ENCODE data around the gene RAB1B.
A peak's percentile ranks its signal among the peaks of the same experiment; 100 is the strongest.
"Not testable (repeated sequence)": the region's sequence is repeated elsewhere in the genome, so short reads cannot be mapped to it uniquely, and the experiment has no call there.

Gene RAB1B

GRCh38 chr11:66267379-66268243 is 828 bp upstream of the RAB1B start:
- DNase-seq (ENCODE audit: low read depth): peak; percentile 89

DNA sequence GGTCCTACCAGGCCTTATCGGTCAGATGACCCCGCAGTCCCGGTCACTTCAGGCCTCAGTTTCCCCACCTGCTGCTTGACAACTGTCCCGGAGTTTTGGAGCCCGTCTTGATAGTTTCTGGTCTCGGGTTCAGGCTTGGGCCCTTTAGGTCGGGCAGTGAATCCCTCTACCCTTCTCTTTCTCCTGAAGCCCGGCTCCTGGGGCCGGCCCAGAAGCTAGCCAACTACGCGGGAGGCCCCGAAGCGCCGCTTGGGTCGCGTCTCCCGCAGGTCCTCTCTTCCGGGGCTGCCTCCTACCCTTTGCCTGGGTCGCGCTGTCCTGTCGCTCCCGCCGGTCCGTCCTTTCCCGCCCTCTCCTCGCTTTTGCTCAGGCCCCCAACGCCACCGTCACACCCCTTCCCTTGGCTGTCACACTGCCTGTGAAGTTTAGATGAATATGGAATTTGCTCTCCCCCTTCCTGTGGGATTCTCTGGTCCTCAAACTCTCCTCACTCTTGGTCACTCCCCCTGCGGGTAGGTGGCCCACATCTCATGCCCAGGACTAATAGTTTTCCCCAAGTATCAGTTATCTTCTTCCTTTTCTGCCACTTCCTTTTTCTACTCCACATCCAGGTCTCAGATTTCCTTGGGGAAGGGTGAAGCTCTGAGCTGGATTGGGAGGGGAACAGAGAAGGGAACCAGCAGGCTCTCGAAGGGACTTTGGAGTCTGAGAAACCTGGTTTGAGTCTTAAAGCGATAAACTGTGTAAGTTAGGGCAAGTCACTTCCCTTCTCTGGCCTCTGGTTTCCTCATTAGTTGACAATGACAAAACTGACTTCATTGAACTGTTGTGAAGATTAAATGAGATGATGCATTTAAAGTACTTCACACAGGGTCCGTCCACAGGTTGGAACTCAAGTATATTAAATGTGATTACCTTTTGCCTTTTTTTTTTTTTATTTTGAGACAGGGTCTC is 790 bp downstream of the RAB1B start:
- peak; percentile 72 for DNase-seq (ENCODE audit: low read depth)

DNA sequence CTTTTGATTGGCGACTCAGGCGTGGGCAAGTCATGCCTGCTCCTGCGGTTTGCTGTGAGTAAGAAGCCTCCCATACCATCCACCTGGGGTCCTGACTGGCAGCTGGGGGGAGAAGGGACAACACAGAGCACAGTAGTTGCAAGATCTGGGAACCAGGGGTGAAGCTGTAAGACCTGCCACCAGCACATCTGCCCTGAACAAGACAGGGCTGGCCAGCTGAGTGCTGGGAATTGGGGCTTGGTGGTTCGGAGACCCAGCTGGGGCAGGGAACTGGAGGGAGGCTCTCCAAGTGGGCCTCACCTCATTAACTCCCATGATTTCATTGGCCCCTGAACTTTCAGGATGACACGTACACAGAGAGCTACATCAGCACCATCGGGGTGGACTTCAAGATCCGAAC is 3.4 kb downstream of the RAB1B start:
- no peak for DNase-seq (ENCODE audit: low read depth)

GRCh38 chr11:66272596-66272995 is 4.2 kb downstream of the RAB1B start:
- no peak for DNase-seq (ENCODE audit: low read depth)

DNA sequence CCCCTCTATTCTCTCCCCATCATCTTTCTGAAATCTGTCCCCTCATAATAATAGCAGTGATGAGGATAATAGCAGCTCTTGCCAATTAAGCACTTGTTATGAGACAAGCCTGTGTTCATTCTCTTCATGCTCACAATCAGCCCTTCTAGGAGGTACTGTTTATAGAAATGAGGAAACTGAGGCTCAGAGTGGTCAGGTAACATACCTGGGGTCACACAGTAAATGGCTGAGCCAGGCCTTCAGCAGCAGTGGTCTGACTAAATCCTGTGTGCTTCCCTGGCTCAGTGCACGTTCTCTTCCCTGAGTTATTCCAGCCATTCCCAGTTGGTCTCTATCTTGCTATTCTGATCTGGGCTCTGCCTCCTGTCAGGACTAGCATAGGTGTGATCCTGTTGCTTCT is 5.8 kb downstream of the RAB1B start:
- no peak for DNase-seq (ENCODE audit: low read depth)

GRCh38 chr11:66275396-66275795 is 7.0 kb downstream of the RAB1B start:
- DNase-seq (ENCODE audit: low read depth): no peak

DNA sequence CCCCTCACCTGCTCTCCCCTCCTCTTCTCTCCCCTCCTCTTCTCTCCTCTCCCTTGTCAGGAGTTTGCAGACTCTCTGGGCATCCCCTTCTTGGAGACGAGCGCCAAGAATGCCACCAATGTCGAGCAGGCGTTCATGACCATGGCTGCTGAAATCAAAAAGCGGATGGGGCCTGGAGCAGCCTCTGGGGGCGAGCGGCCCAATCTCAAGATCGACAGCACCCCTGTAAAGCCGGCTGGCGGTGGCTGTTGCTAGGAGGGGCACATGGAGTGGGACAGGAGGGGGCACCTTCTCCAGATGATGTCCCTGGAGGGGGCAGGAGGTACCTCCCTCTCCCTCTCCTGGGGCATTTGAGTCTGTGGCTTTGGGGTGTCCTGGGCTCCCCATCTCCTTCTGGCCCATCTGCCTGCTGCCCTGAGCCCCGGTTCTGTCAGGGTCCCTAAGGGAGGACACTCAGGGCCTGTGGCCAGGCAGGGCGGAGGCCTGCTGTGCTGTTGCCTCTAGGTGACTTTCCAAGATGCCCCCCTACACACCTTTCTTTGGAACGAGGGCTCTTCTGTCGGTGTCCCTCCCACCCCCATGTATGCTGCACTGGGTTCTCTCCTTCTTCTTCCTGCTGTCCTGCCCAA is 7.7 kb downstream of the RAB1B start:
- DNase-seq (ENCODE audit: low read depth): no peak

DNA sequence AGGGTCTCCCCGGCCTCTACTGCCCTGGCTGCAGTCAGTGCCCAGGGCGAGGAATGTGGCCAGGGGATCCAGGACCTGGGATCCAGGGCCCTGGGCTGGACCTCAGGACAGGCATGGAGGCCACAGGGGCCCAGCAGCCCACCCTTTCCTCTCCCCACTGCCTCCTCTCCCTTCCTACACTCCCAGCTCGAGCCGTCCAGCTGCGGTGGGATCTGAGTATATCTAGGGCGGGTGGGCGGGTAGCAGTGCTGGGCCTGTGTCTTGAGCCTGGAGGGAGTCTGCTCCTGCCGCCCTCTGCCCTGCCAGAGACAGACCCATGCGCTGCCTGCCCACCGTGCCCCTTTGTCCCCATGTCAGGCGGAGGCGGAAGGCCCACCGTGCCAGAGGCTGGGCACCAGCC is 8.2 kb downstream of the RAB1B start:
- DNase-seq (ENCODE audit: low read depth): not testable (repeated sequence)

- not testable (repeated sequence) for DNase-seq (ENCODE audit: low read depth)
These were observed 8.6 kb downstream of the RAB1B start for GRCh38 chr11:66277064-66277463.

- peak; percentile 32 for DNase-seq (ENCODE audit: low read depth)
These were observed 9.3 kb downstream of the RAB1B start, which contains the start of gene CNIH2 for GRCh38 chr11:66277471-66278362. Gene CNIH2, plus strand, starts transcription at chr11:66278175. Its CDS starts 282 bp downstream, at chr11:66278457.

GRCh38 chr11:66278363-66279091 is 10.1 kb downstream of the RAB1B start:
- peak; percentile 24 for DNase-seq (ENCODE audit: low read depth)

GRCh38 chr11:66279092-66279734 is 10.8 kb downstream of the RAB1B start:
- no peak for DNase-seq (ENCODE audit: low read depth)

GRCh38 chr11:66280428-66280827 is 12.0 kb downstream of the RAB1B start:
- DNase-seq (ENCODE audit: low read depth): no peak

- peak; percentile 38 for DNase-seq (ENCODE audit: low read depth)
These were observed 12.6 kb downstream of the RAB1B start for GRCh38 chr11:66281001-66281400.

- no peak for DNase-seq (ENCODE audit: low read depth)
These were observed 13.5 kb downstream of the RAB1B start for GRCh38 chr11:66281776-66282467.

DNA sequence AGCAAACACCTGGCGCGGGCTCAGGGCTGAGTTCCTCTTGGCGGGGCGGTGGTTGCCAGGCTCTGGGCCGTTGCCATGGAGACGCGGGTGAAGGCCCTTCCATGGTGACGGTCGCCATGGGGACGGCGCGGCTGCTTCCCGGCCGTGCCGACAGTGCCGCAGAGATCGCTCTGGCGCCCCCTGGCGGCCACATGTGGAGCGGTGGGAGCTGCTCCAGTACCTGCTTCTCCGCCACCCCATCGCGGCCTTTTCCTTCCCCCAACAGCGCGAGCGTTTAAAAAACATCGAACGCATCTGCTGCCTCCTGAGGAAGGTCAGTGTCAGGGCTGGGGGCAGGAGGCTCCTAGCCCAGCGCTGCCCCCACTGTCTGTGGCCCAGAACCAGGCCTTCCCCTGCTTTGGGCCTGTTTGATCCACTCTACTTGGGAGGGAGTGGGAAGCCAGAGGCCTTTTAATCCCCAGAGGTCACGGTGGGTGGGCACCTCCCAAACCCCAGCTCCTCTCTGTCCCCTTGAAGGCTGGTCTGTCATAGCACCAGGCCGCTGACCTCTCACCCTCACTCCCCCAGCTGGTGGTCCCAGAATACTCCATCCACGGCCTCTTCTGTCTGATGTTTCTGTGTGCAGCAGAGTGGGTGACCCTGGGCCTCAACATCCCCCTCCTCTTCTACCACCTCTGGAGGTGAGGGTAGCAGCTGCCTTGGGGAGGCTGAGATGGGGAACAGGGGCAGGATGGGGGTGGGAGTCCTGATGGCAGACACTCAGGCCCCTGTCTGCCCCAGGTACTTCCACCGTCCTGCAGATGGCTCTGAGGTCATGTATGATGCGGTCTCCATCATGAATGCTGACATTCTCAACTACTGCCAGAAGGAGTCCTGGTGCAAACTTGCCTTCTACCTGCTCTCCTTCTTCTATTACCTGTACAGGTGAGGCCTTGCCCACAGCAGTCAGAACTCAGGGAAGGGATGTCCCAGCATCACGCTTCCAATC is 14.3 kb downstream of the RAB1B start:
- DNase-seq (ENCODE audit: low read depth): peak; percentile 95

DNA sequence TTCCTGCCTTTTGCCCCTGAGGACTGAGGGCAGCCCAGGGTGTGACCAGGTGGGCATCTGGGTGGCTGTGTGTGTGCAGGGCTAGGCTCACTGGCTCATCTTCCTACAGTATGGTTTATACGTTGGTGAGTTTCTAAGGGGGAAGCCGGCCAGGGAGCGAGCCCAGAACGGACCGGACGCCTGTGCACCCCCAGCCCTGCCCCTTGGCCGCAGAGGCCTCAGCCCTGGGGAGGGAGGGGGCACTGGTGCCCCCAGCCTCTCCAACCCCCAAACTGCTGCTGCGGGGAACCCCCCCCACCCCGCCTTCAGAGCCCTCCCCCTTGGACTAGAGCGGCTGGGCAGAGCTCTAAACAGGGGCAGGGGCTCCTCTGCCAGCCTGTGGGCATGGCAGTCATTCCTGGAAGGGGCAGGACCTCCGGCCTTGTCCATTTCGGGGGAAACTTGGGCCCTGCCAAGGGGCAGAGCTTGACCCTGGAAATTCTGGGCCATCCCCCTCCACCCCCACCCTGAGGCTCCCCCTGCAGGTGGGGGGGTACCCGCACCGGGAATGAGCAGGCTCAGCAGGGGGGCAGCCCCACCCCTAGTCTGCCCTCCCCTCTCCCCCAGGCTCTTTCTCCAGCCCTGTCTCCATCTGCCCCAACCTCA is 15.1 kb downstream of the RAB1B start:
- no peak for DNase-seq (ENCODE audit: low read depth)
